A673 (cell line): ENCODE data around the gene RIT2.

Experiments
- CTCF ChIP-seq: fragments of 300-800, 200-600 bp; sonication (generic); conservative IDR thresholded peaks from 2 replicates; pipeline ENCODE4 v1.5.1; 2017; ENCODE audit warnings: low read depth, mild to moderate bottlenecking, antibody characterized with exemption, low read length, moderate library complexity, mixed read lengths
- EZH2 ChIP-seq: fragments of 200-600 bp; sonication (generic); IDR thresholded peaks from 2 replicates; pipeline ENCODE4 v1.6.1; 2017; ENCODE audit warnings: borderline replicate concordance, low read depth, mild to moderate bottlenecking, mixed read lengths, antibody characterized with exemption, low read length; ENCODE audit not compliant: poor library complexity, severe bottlenecking

GRCh38 chr18:43115076-43115921 is at the start of gene RIT2:
- TF ChIP-seq CTCF (no peak), EZH2 (no peak)
